Cardiac fibroblast (primary cell): ENCODE data around the gene ARNT2.
A peak's percentile ranks its signal among the peaks of the same experiment; 100 is the strongest.

Source experiments
- DNase-seq, 2 donors: peaks; one replicate each; pipeline versions ENCODE4 v3.0.0 to v3.0.0-alpha.2; 2010; ENCODE audit warnings: low read depth in 2 of 2
- H3K4me3 ChIP-seq, 2 donors: replicated peaks in 1 of 2; 1 replicate in 1 of 2; 2 replicates in 1 of 2; pipeline ENCODE4 v1.5.1; 2011; ENCODE audit warnings: low read depth in 2 of 2, low read length in 2 of 2, mild to moderate bottlenecking in 2 of 2, moderate library complexity in 1 of 2
- CTCF ChIP-seq: IDR thresholded peaks from one replicate; pipeline ENCODE4 v1.5.1; 2011; ENCODE audit warnings: low read depth, mild to moderate bottlenecking, low read length, inconsistent platforms

ARNT2 gene

GRCh38 chr15:80560601-80561400 is 156.6 kb downstream of the ARNT2 start:
- TF ChIP-seq CTCF, result no peak
- no peak for DNase-seq
- H3K4me3 ChIP-seq, result no peak overlapping the region

GRCh38 chr15:80561500-80561899 is 157.3 kb downstream of the ARNT2 start:
- H3K4me3 ChIP-seq, result no peak overlapping the region
- TF ChIP-seq CTCF, result no peak
- DNase-seq, result peak; percentile 9 to 30

GRCh38 chr15:80562033-80562432 is 157.9 kb downstream of the ARNT2 start:
- DNase-seq, result no peak
- no peak for TF ChIP-seq CTCF
- H3K4me3 ChIP-seq, result no peak overlapping the region

- DNase-seq, result no peak
- H3K4me3 ChIP-seq, result no peak overlapping the region
- TF ChIP-seq CTCF, result no peak
These were observed 158.7 kb downstream of the ARNT2 start for GRCh38 chr15:80562846-80563245.

- no peak for DNase-seq
- no peak for TF ChIP-seq CTCF
- no peak overlapping the region for H3K4me3 ChIP-seq
These were observed 159.3 kb downstream of the ARNT2 start for GRCh38 chr15:80563372-80563997.

GRCh38 chr15:80564056-80564455 is 159.9 kb downstream of the ARNT2 start:
- H3K4me3 ChIP-seq, result no peak overlapping the region
- no peak for TF ChIP-seq CTCF
- DNase-seq, result no peak

GRCh38 chr15:80565398-80565797 is 161.2 kb downstream of the ARNT2 start:
- H3K4me3 ChIP-seq, result no peak overlapping the region
- DNase-seq, result no peak
- TF ChIP-seq CTCF, result no peak
